IMR-90 (cell line): ENCODE measurements around the gene GRAMD2B. TPM values are rescaled to one million over a fixed set of nuclear protein-coding genes. Genes with fewer than 3 reads are reported as not detected.
A peak's percentile ranks its signal among the peaks of the same experiment; 100 is the strongest.

ENCODE experiments used
- ATAC-seq: fragments of 200-7000 bp; cut with Tn5 transposase; 2 replicates; pipeline ENCODE4 v1.9.1; 2020; ENCODE audit warnings: low read depth, mild to moderate bottlenecking, moderate library complexity
- BruUV-seq: library from RNA; stranded (reverse); fragments of 400-500 nt; replicated peaks from 2 replicates; lab custom pipeline; 2021; lab: Mats Ljungman, UMichigan
- CTCF ChIA-PET: fragments of 300-600 bp; formaldehyde crosslinking; extraction: SDS; loops from one replicate; lab custom pipeline; 2021; ENCODE audit warnings: antibody characterized with exemption; lab: Yijun Ruan, JAX
- POLR2A ChIA-PET: fragments of 300-600 bp; sonication (Branson Sonifier 250); formaldehyde crosslinking; loops from one replicate; lab custom pipeline; 2022; ENCODE audit warnings: antibody characterized with exemption; ENCODE audit not compliant: unreplicated experiment; lab: Charles Lee
- DNase-seq: peaks from one replicate; pipeline ENCODE4 v3.0.0; 2013
- H2AFZ ChIP-seq: replicated peaks from 2 replicates; pipeline ENCODE3; 2013; ENCODE audit warnings: low read length, mild to moderate bottlenecking; ENCODE audit not compliant: poor library complexity
- H2AK5ac ChIP-seq: 2 replicates; pipeline ENCODE4 v1.6.1; 2013; ENCODE audit warnings: low read depth, low read length, inconsistent platforms
- H2AK9ac ChIP-seq: replicated peaks from 2 replicates; pipeline ENCODE3; 2013; ENCODE audit warnings: mild to moderate bottlenecking, low read depth, low read length, moderate library complexity; ENCODE audit not compliant: poor library complexity
- H2BK120ac ChIP-seq: 2 replicates; pipeline ENCODE4 v1.6.1; 2013; ENCODE audit warnings: low read depth, low read length, inconsistent platforms
- H2BK15ac ChIP-seq: 3 replicates; pipeline ENCODE4 v1.6.1; 2013; ENCODE audit warnings: low read depth, low read length, inconsistent platforms
- H2BK20ac ChIP-seq: 2 replicates; pipeline ENCODE4 v1.6.1; 2013; ENCODE audit warnings: low read depth, mild to moderate bottlenecking, inconsistent platforms, low read length, moderate library complexity
- H2BK5ac ChIP-seq: 2 replicates; pipeline ENCODE4 v1.6.1; 2013; ENCODE audit warnings: mild to moderate bottlenecking, low read depth, low read length, inconsistent platforms; ENCODE audit not compliant: poor library complexity, severe bottlenecking
- H3K14ac ChIP-seq: replicated peaks from 2 replicates; pipeline ENCODE4 v1.6.1; 2013; ENCODE audit warnings: low read depth, low read length, inconsistent platforms
- H3K18ac ChIP-seq: 2 replicates; pipeline ENCODE4 v1.6.1; 2013; ENCODE audit warnings: low read depth, low read length, control low read depth
- H3K23ac ChIP-seq: 2 replicates; pipeline ENCODE4 v1.6.1; 2013; ENCODE audit warnings: low read depth, low read length, inconsistent platforms
- H3K27ac ChIP-seq: 2 replicates; pipeline ENCODE4 v1.5.1; 2013; ENCODE audit warnings: mild to moderate bottlenecking, control low read depth, low read length; ENCODE audit not compliant: insufficient read depth
- H3K27me3 ChIP-seq: 2 replicates; pipeline ENCODE4 v1.6.1; 2013; ENCODE audit warnings: low read length; ENCODE audit not compliant: control insufficient read depth, insufficient read depth
- H3K36me3 ChIP-seq: 2 replicates; pipeline ENCODE4 v1.6.1; 2013; ENCODE audit warnings: low read length, mixed read lengths; ENCODE audit not compliant: control insufficient read depth, insufficient read depth
- H3K4ac ChIP-seq: 2 replicates; pipeline ENCODE4 v1.6.1; 2013; ENCODE audit warnings: low read depth, low read length, inconsistent platforms
- H3K4me1 ChIP-seq: 2 replicates; pipeline ENCODE4 v1.6.1; 2013; ENCODE audit warnings: low read length, mixed read lengths; ENCODE audit not compliant: control insufficient read depth, insufficient read depth
- H3K4me2 ChIP-seq: 2 replicates; pipeline ENCODE4 v1.6.1; 2013; ENCODE audit warnings: low read depth, mild to moderate bottlenecking, control low read depth, low read length, moderate library complexity
- H3K4me3 ChIP-seq: 2 replicates; pipeline ENCODE4 v1.5.1; 2013; ENCODE audit warnings: low read depth, mild to moderate bottlenecking, control low read depth, low read length, moderate library complexity; ENCODE audit not compliant: insufficient read depth
- H3K56ac ChIP-seq: 2 replicates; pipeline ENCODE4 v1.6.1; 2013; ENCODE audit warnings: low read length, inconsistent platforms; ENCODE audit not compliant: insufficient read depth; ENCODE audit errors: extremely low read depth
- H3K79me1 ChIP-seq, 2 experiments: 2 replicates each; pipeline ENCODE4 v1.6.1; 2013; ENCODE audit warnings: low read length in 2 of 2, inconsistent platforms in 1 of 2, low read depth in 1 of 2
- H3K9ac ChIP-seq: 2 replicates; pipeline ENCODE4 v1.6.1; 2013; ENCODE audit warnings: low read depth, low read length, control low read depth
- H3K9me1 ChIP-seq: 2 replicates; pipeline ENCODE4 v1.6.1; 2013; ENCODE audit warnings: low read length, inconsistent platforms; ENCODE audit not compliant: insufficient read depth
- H3K9me3 ChIP-seq: 2 replicates; pipeline ENCODE4 v1.6.1; 2013; ENCODE audit warnings: low read length; ENCODE audit not compliant: control insufficient read depth, insufficient read depth
- H4K20me1 ChIP-seq: 2 replicates; pipeline ENCODE4 v1.6.1; 2013; ENCODE audit warnings: low read length, inconsistent platforms; ENCODE audit not compliant: insufficient read depth
- H4K5ac ChIP-seq: 2 replicates; pipeline ENCODE4 v1.6.1; 2013; ENCODE audit warnings: mild to moderate bottlenecking, low read depth, low read length, control low read depth
- H4K8ac ChIP-seq, 2 experiments: 2 replicates each; pipeline ENCODE4 v1.6.1; 2013; ENCODE audit warnings: low read depth in 2 of 2, low read length in 2 of 2, control low read depth in 1 of 2, inconsistent platforms in 1 of 2
- H4K91ac ChIP-seq: 2 replicates; pipeline ENCODE4 v1.6.1; 2013; ENCODE audit warnings: low read depth, low read length, inconsistent platforms; ENCODE audit not compliant: insufficient read depth
- BHLHE40 ChIP-seq: fragments of 150-350 bp; IDR thresholded peaks from 2 replicates; pipeline ENCODE4 v1.6.1; 2016; ENCODE audit warnings: mild to moderate bottlenecking, low read depth, low read length
- CHD1 ChIP-seq: IDR thresholded peaks from 2 replicates; pipeline ENCODE4 v1.6.1; 2012; ENCODE audit warnings: low read depth, low read length, improper control_type of control experiment
- CTCF ChIP-seq: conservative IDR thresholded peaks from 2 replicates; pipeline ENCODE4 v1.5.1; 2012; ENCODE audit warnings: mild to moderate bottlenecking, low read depth, low read length, improper control_type of control experiment
- FOS ChIP-seq: fragments of 150-350 bp; IDR thresholded peaks from 2 replicates; pipeline ENCODE4 v1.6.1; 2016; ENCODE audit warnings: low read depth, low read length
- MAFK ChIP-seq: IDR thresholded peaks from 2 replicates; pipeline ENCODE4 v1.6.1; 2012; ENCODE audit warnings: low read depth, low read length, improper control_type of control experiment
- NFE2L2 ChIP-seq: fragments of 150-350 bp; IDR thresholded peaks from 2 replicates; pipeline ENCODE4 v1.6.1; 2016; ENCODE audit warnings: low read depth, mild to moderate bottlenecking, low read length
- POLR2A ChIP-seq: IDR thresholded peaks from 2 replicates; pipeline ENCODE4 v1.6.1; 2012; ENCODE audit warnings: mild to moderate bottlenecking, low read depth, low read length
- RAD21 ChIP-seq: IDR thresholded peaks from 2 replicates; pipeline ENCODE4 v1.6.1; 2012; ENCODE audit warnings: low read length, improper control_type of control experiment
- RCOR1 ChIP-seq: IDR thresholded peaks from 2 replicates; pipeline ENCODE4 v1.6.1; 2012; ENCODE audit warnings: mild to moderate bottlenecking, low read length, improper control_type of control experiment; ENCODE audit not compliant: insufficient replicate concordance
- RFX5 ChIP-seq: IDR thresholded peaks from 2 replicates; pipeline ENCODE4 v1.8.0; 2012; ENCODE audit warnings: low read depth, mild to moderate bottlenecking, low read length, moderate library complexity
- SMC3 ChIP-seq: fragments of 150-350 bp; IDR thresholded peaks from 2 replicates; pipeline ENCODE4 v1.6.1; 2016; ENCODE audit warnings: low read depth, mild to moderate bottlenecking, antibody characterized with exemption, low read length, moderate library complexity
- USF2 ChIP-seq: fragments of 150-350 bp; IDR thresholded peaks from 2 replicates; pipeline ENCODE4 v1.6.1; 2017; ENCODE audit warnings: mild to moderate bottlenecking, antibody characterized with exemption, low read length, low read depth
- WGBS, 2 experiments: methylation state at CpG; one replicate each; pipeline versions ENCODE4 v1.1.5 to v1.1.7; 2013; ENCODE audit warnings: missing lambda C conversion rate in 2 of 2; ENCODE audit not compliant: insufficient read length in 1 of 2; ENCODE audit errors: extremely low coverage in 2 of 2; 5-methylcytosine and 5-hydroxymethylcytosine counted together
- dilution Hi-C: fragments of 300-500 bp; cut with HindIII; formaldehyde crosslinking; loops from one replicate; pipeline ENCODE4 v1.14.3; 2018; ENCODE audit warnings: low sequenced_read_pairs; ENCODE audit not compliant: unreplicated experiment
- in situ Hi-C: fragments of 300-500 bp; cut with MboI; formaldehyde crosslinking; loops from 3 replicates; pipeline ENCODE4 v1.14.3; 2019; ENCODE audit warnings: low sequenced_read_pairs, inconsistent platforms, mixed read lengths
- intact Hi-C: fragments of 100-400 bp; cut with micrococcal nuclease; formaldehyde crosslinking; loops from 2 replicates; pipeline ENCODE4 v1.10.0; 2022
- polyA plus RNA-seq, 3 experiments: library from polyadenylated mRNA; depleted of rRNA; stranded (reverse); fragments of >200 nt; gene quantifications; 2 replicates each; pipeline ENCODE4 v1.2.3, GENCODE V29; 2012; ENCODE audit warnings: low replicate concordance in 1 of 3
- total RNA-seq: library from RNA; depleted of rRNA; stranded (reverse); fragments of >200 nt; gene quantifications from 2 replicates; pipeline ENCODE4 v1.2.3, GENCODE V29; 2012

Gene GRAMD2B
- total and polyA plus RNA-seq, 2 of the 4 experiments (the other 2 are of a cell fraction) = 13.9 to 20.3 TPM

- H3K79me1 ChIP-seq = peaks cover 40 to 64% of the 10 kb centered on the region in 2 experiments
- no peak overlapping the region for H2BK20ac ChIP-seq
- H3K9me1 ChIP-seq = peaks cover 3% of the 10 kb centered on the region; the same call in 1 of the 2 replicates
- no peak overlapping the region for H3K14ac ChIP-seq
- H2BK120ac ChIP-seq = no peak overlapping the region
- H3K4ac ChIP-seq = no peak overlapping the region; the same call in 1 of the 2 replicates
- H3K56ac ChIP-seq = no peak overlapping the region
- H3K27me3 ChIP-seq = no peaks in the 10 kb centered on the region
- dilution Hi-C loops (no loop called here), intact Hi-C loops (no loop called here), in situ Hi-C loops (no loop called here)
- no peaks in the 10 kb centered on the region for H3K36me3 ChIP-seq
- H3K4me3 ChIP-seq = no peak overlapping the region
- no peak for TF ChIP-seq RCOR1
- TF ChIP-seq POLR2A = no peak
- no peak for TF ChIP-seq CTCF
- no peak for TF ChIP-seq RFX5
- TF ChIP-seq FOS = no peak
- no peak for TF ChIP-seq BHLHE40
- TF ChIP-seq RAD21 = no peak
- TF ChIP-seq SMC3 = no peak
- no peak for TF ChIP-seq NFE2L2
- no peak for TF ChIP-seq USF2
- TF ChIP-seq CHD1 = no peak
- TF ChIP-seq MAFK = no peak
- no peak overlapping the region for H3K27ac ChIP-seq
- H2AK5ac ChIP-seq = no peak overlapping the region
- ChIA-PET CTCF (no interaction called here), POLR2A (no interaction called here)
- H4K8ac ChIP-seq = no peak overlapping the region
- no peak overlapping the region for H3K18ac ChIP-seq
- H3K23ac ChIP-seq = no peak overlapping the region
- no peak overlapping the region for H2AFZ ChIP-seq
- ATAC-seq (no peak), DNase-seq (no peak)
- no peak overlapping the region for H4K91ac ChIP-seq
- peaks cover 7% of the 10 kb centered on the region; the same call in 1 of the 2 replicates for H3K4me1 ChIP-seq
- no peak overlapping the region for H2BK5ac ChIP-seq
- peak overlapping the region; percentile 12; the same call in 1 of the 2 replicates for H4K5ac ChIP-seq
- no TSS peak for BruUV-seq
- no peak overlapping the region for H3K9ac ChIP-seq
- no peak overlapping the region for H2BK15ac ChIP-seq
- no peaks in the 10 kb centered on the region for H4K20me1 ChIP-seq
- no peak overlapping the region for H3K4me2 ChIP-seq
- 100% methylated on average over 1 of the region's 7 CpGs; no CpG with 5 or more reads in 1 of the 2 experiments for WGBS, 2 experiments
- no peaks in the 10 kb centered on the region for H3K9me3 ChIP-seq
- H2AK9ac ChIP-seq = no peak overlapping the region
Observed at GRCh38 chr5:126454081-126454480, 30.9 kb downstream of the GRAMD2B start.
